ENCODE measurements around the gene ZNF320.
A peak's percentile ranks its signal among the peaks of the same experiment; 100 is the strongest.
"Not testable (repeated sequence)": the region's sequence is repeated elsewhere in the genome, so short reads cannot be mapped to it uniquely, and the experiment has no call there.

The ZNF320 gene

DNA sequence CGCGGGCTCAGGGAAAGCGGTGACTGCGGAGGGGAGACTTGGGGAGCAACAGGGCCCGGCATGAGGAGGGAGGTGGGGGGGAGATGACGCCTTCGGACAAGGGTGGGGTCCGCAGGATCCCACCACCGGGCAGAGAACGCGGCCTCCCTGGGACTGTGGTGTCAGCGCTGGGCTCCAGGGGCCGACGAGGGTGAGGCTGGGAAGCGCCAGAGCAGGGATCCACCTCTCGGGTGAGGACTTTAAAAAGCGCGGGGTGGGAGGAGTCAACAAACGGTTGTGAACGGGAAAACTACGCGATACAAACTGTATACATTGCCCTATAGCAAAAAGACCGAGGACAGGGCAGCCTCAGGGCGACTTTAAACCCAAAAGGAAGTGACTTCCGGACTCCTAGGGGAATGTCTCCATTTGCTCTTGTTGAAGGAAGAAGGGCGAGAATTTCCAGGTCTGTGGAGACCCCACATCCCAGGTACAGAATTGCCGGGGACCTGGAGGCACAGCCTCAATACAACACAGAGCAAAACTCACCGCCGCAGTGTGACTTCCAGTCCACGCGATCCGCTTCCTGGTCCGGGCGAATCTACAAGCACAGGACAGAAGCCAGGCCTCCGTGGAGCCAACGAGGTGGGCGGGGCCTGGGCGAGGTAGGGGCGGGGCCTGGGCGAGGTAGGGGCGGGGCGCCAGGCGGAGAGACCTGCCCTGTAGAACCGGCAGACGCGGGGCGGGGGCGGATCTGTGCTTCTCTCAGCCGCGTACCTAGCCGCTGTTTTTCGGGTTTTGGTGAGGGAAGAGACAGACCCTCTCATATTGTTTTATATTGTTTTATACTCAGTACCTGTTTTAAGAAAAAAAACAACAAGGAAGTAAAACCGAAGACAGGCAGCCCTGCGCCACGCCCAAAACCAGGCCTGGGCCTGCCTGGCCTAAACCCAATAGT is 25.7 kb upstream of the ZNF320 start, which contains the start of gene ZNF888:
Gene ZNF888, minus strand, starts transcription at position 588 of the 937 bp plus-strand sequence. CDS start 5,555 bp downstream, outside the sequence.
- DNase-seq (ENCODE audit: low read depth), result peak; percentile 76

DNA sequence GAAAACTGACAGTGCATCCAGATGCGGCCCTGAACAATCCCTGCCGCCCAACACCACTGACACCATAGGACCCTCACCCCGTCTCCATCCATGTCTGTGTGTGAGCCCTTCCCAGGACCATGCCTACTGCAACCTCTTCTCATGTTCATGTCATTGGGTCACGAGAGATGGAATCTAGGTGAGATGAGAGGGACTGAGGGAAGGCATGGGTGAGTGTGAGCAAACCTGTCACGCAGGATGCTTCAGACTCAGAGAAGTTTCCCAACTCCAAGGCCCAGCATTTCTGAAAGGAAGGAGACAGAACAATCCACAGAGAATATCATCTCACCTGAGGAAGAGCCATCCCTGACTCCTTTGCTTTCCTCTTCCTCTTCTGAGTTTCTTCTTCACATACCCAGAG is 20.1 kb upstream of the ZNF320 start:
- no peak for DNase-seq (ENCODE audit: low read depth)

DNA sequence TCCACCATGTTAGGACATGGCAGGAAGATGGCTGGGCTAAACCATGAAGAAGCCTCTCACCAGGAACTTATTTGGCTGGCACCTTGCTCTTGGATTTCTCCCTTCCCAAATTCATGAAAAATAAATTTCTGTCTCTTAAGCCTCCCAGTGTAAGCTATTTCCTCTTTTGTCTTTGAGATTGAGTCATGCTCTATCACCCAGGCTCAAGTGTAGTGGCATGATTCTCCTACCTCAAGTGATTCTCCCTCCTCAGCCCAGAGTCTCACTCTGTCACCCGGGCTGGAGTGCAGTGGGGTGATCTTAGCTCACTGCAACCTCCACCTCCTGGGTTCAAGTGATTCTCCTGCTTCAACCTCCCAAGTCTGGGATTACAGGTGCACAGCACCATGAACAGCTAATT is 13.2 kb upstream of the ZNF320 start:
- no peak for DNase-seq (ENCODE audit: low read depth)

DNA sequence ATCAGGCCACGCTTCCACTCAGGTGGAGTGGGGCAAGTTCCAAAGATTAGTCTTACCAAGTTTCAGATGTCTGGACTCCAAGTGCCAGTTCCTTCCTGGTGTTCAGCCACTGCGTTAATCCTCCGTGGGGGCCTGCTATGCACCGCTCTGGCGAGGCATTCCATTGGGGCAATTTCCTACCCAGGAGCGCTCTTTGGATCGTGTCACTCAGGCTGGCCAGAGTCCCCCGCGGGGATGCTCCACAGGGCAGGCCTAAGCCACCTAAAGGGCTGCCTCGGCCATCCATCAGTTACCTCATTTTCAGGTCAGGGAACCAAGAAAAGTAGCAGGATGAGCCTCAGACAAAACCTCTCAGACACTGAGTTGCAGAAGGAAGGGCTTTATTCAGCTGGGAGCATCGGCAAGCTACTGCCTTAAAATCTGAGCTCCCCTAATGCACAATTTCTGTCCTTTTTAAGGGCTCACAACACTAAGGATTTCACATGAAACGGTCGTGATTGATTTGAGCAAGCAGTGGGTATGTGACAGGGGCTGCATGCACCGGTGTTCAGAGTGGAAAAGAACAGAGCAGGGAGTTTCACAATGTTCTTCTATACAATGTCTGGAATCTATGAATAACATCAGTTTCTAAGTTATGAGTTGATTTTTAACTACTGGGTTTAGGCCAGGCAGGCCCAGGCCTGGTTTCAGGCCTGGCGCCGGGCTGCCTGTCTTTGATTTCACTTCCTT is 6.8 kb upstream of the ZNF320 start:
- DNase-seq (ENCODE audit: low read depth), result not testable (repeated sequence)

DNA sequence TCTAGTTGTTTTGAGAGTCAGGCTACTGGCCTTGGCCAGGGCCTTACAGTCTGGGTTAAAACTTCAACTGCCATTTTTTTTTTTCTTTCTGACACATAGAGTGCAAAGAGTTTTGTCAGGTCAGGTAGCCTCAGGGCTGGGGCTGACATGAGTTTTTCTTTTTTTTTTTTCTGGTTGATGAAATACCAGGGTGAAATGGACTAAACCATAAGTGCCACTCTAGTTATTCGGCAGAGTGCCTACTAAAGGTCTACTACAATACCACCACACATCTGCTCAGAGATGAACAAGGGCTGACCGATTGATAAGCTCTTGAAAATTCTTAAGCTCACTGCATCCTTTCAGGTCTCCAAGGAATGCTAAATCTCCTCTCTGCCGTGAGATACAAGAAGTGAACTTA is 4.4 kb upstream of the ZNF320 start:
- DNase-seq (ENCODE audit: low read depth), result no peak

DNA sequence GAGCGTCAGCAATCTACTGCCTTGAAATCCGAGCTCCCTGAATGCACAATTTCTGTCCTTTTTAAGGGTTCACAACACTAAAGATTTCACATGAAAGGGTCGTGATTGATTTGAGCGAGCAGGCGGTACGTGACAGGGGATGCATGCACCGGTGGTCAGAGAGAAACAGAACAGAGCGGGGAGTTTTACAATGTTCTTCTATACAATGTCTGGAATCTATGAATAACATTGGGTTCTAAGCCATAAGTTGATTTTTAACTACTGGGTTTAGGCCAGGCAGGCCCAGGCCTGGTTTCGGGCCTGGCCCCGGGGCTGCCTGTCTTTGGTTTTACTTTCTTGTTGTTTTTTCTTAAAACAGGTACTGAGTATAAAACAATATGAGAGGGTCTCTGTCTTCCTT is 1.2 kb upstream of the ZNF320 start:
- not testable (repeated sequence) for DNase-seq (ENCODE audit: low read depth)

DNA sequence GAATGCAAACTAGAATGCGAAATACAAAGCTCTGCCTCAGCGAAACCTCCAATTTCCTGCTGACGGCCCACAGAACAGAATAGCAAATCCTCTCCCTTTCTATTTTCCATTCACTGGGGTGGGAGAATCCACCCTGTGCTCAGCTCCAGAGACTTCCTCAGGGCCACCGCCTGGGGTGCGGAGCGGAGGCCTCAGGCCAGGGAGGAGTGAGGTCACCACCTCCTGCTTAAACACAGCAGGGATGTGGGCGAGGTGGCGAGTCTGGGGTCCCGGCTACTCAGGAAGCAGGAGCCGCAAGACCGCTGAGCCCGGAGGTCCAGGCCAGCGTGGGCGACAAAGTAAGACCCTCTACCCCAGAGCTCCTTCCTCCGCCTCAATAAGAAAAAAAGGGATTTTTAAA is 666 bp upstream of the ZNF320 start:
- no peak for DNase-seq (ENCODE audit: low read depth)

DNA sequence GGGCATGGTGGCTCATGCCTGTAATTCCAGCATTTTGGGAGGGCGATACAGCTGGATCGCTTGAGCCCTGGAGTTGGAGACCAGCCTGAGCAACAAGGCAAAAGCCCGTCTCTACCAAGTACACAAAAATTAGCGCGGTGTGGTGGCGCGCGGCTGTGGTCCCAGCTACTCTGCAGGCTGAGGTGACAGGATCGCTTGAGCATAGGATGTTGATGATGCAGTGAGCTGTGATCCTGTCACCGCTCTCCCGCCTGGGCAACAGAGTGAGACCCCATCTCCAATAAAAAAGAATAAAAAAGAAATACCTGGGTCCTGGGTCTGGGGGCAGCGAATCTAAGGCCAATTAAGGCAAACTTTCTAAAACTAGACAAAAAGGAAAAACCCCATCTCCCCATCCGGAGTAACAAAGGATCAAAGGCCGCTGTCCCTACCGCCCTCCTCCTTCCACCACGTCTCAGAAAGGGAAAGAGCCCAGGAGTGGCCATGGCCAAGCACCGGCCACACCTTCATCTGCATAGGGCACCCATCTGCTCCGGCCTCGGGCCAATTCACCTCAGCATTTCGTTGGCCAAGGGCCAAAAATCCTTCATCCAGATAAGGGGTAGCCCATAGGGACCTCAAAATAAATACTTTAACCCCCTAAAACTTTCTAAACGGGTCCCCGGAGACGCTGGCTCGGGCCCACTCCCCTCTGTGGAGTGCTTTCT is 851 bp downstream of the ZNF320 start:
- DNase-seq (ENCODE audit: low read depth), result no peak

DNA sequence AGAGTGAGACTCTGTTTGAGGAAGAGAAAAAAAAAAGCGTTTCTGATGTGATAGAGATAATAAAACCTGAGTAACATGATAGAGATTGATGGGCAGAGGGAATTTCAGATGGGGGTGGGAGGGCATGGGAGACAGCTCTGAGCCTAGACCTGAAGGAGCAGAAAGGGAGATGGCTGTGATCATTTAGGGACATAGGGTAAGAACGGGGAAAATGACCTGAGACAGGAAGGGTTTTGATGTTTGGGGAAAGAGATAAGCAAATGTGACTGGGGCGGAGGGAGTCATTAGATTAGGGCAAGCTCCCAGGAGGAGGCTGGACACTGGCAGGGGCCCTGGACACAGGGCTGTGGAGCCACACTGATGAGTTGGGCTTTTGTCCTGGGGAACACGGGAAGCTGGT is 6.1 kb downstream of the ZNF320 start:
- no peak for DNase-seq (ENCODE audit: low read depth)

DNA sequence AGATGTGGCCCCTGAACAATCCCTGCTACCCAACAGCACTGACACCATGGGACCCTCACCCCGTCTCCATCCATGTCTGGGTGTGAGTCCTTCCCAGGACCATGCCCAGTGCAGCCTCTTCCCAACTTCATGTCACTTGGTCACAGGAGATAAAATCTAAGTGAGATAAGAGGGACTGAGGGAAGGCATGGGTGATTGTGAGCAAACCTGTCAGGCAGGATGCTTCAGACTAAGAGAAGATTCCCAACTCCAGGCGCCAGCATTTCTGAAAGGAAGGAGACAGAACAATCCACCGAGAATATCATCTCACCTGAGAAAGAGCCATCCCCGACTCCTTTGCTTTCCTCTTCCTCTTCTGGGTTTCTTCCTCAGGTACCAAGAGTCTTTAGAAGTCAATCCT is 7.5 kb downstream of the ZNF320 start:
- DNase-seq (ENCODE audit: low read depth), result no peak

DNA sequence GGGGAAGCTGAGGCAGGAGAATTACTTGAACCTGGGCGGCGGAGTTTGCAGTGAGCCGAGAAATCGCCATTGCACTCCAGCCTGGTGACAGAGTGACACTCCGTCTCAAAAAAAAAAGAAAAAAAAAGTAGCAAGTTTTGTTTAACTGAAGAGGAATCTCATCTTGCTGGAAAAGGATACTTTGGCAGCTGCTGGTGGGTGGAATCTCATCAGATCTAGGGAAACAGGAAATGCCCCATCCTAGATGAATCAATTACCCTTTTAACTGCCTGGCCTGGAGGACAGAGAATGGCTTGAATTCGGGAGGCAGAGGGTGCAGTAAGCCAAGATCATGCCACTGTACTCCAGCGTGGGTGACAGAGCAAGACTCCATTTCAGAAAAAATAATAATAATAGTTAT is 8.4 kb downstream of the ZNF320 start:
- DNase-seq (ENCODE audit: low read depth), result no peak

DNA sequence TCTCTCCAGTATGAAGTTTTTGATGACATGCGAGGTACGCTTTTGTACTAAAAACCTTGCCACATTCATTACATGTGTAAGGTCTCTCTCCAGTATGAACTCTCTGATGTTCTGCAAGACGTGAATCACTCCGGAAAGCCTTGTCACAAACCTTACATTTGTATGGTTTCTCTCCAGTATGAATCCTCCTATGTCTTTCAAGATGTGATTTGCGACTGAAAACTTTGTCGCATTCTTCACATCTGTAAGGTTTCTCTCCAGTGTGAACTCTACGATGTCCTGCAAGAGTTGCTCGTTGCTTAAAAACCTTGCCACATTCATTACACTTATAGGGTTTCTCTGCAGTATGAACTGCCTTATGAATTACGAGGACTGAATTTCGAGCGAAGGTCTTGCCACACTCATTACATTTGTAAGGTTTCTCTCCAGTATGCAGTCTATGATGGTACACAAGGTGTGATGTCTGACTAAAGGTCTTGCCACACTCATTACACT is 16.5 kb downstream of the ZNF320 start:
- no peak for DNase-seq (ENCODE audit: low read depth)

DNA sequence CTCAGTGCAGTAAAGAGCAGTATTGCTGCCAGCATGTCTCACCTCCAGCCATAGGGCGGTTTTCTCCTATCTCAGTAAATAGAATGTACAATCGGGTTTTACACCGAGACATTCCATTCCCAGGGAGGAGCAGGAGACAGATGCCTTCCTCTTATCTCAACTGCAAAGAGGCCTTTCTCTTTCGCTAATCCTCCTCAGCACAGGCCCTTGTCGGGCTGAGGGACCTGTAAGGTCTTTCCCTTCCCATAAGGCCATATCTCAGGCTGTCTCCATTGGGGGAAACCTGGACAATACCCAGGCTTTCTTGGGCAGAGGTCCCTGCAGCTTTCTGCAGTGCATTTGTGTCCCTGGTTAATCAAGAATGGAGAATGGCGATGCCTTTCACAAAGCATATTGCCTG is 24.4 kb downstream of the ZNF320 start:
- DNase-seq (ENCODE audit: low read depth), result not testable (repeated sequence)

DNA sequence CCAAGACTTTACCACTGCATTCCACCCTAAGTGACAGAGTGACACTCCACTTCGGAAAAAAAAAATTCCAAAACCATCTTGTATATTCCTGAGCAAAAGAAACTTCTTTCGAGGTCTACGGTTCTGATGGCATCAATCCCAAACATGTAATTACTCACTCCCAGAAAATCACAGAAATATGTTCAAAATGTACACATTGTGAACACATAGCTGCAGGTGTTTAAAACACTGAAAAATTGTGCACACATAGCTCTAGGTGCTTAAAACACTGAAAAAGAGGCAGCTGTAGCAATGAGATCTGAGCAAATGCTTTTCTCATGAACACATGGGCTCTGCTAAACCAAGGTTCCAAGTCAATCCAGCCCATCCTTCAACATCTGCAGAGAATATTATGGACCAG is 26.0 kb downstream of the ZNF320 start:
- DNase-seq (ENCODE audit: low read depth), result no peak

DNA sequence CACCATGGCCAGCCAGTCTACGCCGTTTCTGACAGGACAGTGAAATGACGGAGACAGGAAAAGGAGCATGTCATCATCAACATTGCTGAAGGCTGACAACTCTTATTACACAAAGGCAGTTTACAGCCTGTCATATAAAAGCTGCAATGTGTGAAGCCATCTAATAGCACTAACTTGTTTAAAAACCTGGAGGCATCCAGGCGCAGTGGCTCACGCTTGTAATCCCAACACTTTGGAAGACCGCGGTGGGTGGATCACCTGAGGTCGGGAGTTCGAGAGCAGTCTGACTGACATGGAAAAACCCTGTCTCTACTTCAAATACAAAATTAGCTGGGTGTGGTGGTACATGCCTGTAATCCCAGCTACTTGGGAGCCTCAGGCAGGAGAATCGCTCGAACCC is 29.4 kb downstream of the ZNF320 start:
- DNase-seq (ENCODE audit: low read depth), result not testable (repeated sequence)

DNA sequence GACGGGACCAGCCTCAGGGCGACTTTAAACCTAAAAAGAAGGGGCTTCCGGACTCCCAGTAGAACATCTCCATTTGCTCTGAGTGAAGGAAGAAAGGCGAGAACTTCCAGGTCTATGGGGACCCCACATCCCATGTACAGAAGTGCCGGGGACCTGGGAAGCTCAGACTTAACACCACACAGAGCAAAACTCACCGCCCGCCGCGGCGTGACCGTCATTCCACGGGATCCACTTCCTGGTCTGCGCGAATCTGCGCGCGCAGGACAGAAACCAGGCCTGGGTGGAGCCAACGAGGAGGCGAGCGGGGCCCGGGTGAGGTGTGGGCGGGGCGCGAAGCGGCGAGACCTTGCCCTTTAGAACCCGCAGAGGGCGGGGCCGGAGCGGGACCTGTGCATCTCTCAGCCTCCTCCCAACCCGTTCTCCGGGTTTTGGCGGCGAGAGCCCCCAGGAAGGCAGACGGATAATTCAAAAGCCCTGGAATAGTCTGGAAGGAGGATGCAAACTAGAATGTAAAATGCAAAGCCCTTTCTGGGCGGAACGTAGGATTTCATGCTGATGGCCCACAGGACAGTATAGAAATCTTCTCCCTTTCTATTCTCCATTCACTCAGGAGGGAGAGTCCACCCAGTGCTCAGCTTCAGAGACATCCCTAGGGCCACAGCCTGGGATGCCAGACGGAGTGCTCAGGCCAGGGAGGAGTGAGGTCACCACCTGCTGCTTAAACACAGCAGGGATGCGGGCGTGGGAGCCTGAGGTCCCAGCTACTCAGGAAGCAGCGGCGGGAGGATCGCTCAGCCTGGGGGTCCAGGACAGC is 39.9 kb downstream of the ZNF320 start, which contains the start of gene ZNF468:
Gene ZNF468, minus strand, starts transcription at position 242 of the 814 bp plus-strand sequence. CDS start 3,347 bp downstream, outside the sequence.
- DNase-seq (ENCODE audit: low read depth), result peak; percentile 52

DNA sequence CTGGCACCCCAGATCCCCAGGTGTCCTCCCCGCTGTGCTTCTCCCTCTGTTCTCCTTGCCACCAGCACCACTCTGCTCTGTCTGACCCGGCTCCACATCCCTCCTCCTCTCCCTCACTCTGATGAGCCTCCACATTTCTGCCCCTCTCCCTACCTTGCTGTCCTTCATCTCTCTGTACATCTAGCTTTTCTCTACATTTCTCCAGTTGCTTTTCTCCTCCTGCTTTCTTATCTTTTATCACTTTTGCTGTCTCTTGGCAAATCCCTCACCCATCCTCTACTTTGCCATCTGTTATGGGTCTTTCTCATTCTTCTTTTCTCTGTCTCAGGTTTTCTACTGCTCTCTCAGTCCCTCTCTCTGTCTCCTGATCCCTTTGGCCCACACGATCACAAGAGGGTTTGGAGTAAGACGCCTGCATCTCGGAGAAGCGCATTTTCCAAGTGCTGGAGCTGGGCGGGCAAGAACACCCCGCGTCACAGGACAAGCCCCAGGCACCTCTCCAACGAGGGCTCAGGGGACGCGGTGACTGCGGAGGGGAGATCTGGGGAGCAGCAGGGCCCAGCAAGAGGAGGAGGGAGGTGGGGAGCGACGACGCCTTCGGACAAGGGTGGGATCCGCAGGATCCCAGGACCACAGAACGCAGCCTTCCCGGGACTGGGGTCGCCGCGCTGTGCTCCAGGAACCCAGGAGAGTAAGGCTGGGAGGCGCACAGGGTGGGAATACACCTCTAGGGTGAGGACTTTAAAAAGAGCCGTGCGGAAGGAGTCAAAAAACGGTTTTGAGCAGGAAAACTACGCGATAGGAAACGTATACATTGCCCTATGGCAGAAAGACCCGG is 40.7 kb downstream of the ZNF320 start:
- DNase-seq (ENCODE audit: low read depth), result not testable (repeated sequence)
